NB4 (cell line): Measurements from ENCODE around the gene SEMA6A.

ENCODE experiments used
- DNase-seq: peaks from one replicate; pipeline ENCODE4 v3.0.0; 2010; ENCODE audit warnings: low read depth
- H3K4me3 ChIP-seq: one replicate; pipeline ENCODE4 v1.5.1; 2011; ENCODE audit warnings: mild to moderate bottlenecking, low read depth, low read length, moderate library complexity
- MYC ChIP-seq: IDR thresholded peaks from 2 replicates; pipeline ENCODE4 v1.6.1; 2011; ENCODE audit warnings: low read depth, low read length
- POLR2A ChIP-seq: IDR thresholded peaks from 2 replicates; pipeline ENCODE4 v1.6.1; 2011; ENCODE audit warnings: mild to moderate bottlenecking; ENCODE audit not compliant: insufficient read length; ENCODE audit errors: extremely low read depth
- TF ChIP-seq, protein P1 (sequence below): IDR thresholded peaks from 2 replicates; pipeline ENCODE4 v1.6.1; 2011; ENCODE audit warnings: low read depth, low read length
- TF ChIP-seq, protein P2 (sequence below): IDR thresholded peaks from one replicate; pipeline ENCODE4 v1.5.1; 2012; ENCODE audit warnings: low read depth, low read length

Gene SEMA6A

DNA sequence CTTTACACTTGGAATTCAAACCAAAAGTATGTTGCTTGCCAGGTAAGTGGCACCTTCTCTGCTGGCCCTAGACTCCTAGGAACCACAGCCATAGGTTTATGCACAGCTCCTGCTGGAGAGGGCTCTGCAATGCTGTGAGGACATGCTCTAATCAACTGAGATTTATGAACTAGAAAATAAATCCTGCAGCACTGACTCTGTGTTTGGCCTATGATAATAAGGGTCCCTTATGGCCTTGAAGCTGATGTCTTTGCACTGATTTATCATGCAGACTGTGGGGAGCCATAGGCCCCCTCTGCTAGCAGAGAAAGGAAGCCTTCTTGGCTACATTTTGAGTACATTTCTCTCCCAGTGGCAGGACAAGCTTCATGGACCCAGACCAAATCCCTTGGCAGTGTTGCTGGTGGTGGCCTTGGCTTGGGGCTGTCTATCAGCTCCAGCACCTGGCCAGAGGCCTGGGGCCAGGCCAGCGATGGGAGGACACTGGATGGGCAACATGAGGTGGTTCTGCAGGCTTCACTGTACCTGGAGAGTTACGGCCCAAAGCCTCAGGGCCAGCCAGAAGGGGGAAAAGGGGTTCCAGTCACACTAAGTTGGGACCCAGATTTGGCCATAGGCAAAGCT, 178.0 kb downstream of the SEMA6A start:
- no peak overlapping the region for H3K4me3 ChIP-seq
- TF ChIP-seq MYC (no peak), POLR2A (no peak)
- TF ChIP-seq, protein P1, sequence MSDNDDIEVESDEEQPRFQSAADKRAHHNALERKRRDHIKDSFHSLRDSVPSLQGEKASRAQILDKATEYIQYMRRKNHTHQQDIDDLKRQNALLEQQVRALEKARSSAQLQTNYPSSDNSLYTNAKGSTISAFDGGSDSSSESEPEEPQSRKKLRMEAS: no peak
- TF ChIP-seq, protein P2, sequence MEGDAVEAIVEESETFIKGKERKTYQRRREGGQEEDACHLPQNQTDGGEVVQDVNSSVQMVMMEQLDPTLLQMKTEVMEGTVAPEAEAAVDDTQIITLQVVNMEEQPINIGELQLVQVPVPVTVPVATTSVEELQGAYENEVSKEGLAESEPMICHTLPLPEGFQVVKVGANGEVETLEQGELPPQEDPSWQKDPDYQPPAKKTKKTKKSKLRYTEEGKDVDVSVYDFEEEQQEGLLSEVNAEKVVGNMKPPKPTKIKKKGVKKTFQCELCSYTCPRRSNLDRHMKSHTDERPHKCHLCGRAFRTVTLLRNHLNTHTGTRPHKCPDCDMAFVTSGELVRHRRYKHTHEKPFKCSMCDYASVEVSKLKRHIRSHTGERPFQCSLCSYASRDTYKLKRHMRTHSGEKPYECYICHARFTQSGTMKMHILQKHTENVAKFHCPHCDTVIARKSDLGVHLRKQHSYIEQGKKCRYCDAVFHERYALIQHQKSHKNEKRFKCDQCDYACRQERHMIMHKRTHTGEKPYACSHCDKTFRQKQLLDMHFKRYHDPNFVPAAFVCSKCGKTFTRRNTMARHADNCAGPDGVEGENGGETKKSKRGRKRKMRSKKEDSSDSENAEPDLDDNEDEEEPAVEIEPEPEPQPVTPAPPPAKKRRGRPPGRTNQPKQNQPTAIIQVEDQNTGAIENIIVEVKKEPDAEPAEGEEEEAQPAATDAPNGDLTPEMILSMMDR: no peak
- DNase-seq: no peak

DNA sequence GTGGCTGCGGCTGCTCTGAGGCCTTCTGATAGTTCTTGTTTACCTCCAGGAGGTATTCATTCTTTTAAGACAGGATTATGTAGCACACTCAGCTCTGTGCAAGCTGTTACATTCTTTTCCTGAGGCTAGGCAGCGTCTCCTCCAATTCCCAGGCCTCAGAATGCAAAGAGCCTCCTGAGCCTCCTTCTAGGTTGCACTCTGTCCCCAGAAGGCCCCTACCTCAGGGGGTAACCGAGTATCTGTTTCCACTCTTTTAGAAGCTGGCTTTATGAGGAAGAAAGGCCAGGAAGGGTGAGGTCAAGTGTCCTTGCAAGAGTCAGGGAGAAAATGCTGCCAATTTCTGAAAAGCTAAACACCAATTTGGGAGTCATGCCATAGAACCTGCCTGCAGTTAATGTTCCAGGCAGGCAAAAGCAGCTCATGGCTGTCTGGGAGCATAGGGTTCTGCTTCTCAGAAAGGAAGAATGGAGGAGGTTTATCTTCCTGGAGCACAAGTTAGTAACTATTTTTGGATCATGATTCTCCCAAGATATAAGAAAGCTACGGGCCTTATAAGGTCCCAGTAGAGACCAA, 178.9 kb downstream of the SEMA6A start:
- H3K4me3 ChIP-seq: no peak overlapping the region
- TF ChIP-seq POLR2A (no peak), MYC (no peak)
- TF ChIP-seq, protein P2: no peak
- TF ChIP-seq, protein P1: no peak
- no peak for DNase-seq

DNA sequence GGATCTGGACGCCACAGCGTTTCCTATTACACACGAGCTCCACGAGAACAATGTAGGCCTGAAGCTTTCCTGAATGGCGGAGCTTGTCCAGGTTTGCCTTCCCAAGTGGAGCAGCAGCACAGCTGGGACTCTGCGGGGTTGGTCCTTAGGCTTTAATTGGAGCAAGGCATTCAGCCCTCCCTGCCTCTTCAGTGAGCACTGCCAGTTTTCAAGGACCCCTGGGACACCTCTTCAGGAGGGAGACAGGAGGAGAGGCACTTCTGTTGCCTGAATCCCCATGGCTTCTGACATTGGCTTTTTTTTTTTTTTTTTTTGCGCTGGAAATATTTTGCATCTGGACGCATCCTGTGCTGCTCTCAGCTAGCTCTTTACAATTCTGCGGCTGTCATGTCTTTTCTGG, 179.4 kb downstream of the SEMA6A start:
- TF ChIP-seq POLR2A: no peak
- TF ChIP-seq, protein P2: no peak
- DNase-seq: no peak
- H3K4me3 ChIP-seq: no peak overlapping the region

DNA sequence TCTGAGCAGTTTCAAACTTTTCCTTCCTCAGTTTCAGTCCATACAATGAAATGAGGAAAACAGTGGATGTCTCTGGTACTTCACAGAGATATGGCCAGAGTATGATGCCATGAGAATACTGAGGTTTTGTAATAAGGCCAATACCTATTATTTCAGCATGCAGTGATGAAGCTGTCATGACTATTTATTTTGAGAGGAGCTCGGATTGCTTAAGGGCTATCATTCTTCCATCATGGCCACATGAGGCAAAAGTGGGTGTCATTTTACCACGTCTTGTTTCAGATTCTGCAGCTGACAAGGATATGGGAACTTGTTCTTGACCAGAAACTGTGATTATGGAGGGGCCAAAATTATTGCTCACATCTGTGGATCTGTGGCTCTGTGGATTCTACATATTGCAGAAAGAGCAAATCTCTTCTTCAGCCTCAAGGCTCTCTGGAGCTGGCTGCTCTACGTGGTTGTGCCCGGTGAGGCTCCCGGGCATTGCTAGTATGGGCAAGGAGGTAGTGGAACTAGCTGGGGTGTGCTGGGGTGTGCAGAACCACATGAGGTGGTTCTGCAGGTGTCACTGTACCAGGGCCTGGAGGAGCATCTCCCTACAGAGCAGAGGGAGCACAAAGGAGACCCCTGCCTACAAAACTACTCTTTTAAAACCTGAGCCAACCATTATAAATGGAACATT, 180.3 kb downstream of the SEMA6A start:
- TF ChIP-seq POLR2A: no peak
- TF ChIP-seq, protein P2: no peak
- TF ChIP-seq, protein P1: no peak
- no peak for TF ChIP-seq MYC
- H3K4me3 ChIP-seq: no peak overlapping the region
- DNase-seq: no peak
